ENCODE results near the gene BCL11A.

- TF ChIP-seq CTCF (IDR thresholded peaks at IDR 0.05) (no peak), POLR2A (IDR thresholded peaks at IDR 0.05) (no peak)
These were observed 16.8 kb upstream of the BCL11A start for GRCh38 chr2:60570251-60570650.
